ENCODE results near the gene ACAP3.

Gene ACAP3

DNA sequence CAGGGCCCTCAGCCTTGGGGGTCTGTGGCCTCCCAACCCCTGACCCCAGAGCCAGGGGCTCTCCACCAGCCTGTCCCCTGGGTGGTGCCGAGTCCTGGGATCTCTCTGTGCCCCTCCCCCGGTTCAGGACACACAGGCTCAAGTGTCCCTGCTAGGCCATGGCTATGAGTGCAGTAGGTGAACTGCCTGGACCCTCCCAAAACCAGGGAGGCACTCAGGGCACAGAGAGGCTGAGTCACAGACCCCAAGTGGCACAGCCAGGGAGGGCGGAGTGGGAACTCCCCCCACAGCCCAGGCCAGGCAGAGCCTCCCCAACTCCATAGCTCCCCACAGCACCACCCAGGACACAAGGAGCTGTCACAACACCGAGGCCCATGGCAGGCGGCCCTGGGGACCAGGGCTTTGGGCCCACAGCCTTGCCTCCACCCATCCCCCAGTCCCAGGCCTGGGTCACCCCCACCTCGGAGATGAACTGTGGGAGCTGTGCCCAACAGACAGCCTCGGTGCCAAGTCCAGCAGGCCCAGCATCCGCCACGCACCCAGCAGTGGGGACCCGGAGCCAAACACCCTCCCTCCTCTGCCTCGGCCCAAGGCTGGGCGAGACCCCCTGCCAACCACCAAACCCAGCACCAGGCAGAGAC is 38.2 kb upstream of the ACAP3 start:
- TF ChIP-seq, protein P1, sequence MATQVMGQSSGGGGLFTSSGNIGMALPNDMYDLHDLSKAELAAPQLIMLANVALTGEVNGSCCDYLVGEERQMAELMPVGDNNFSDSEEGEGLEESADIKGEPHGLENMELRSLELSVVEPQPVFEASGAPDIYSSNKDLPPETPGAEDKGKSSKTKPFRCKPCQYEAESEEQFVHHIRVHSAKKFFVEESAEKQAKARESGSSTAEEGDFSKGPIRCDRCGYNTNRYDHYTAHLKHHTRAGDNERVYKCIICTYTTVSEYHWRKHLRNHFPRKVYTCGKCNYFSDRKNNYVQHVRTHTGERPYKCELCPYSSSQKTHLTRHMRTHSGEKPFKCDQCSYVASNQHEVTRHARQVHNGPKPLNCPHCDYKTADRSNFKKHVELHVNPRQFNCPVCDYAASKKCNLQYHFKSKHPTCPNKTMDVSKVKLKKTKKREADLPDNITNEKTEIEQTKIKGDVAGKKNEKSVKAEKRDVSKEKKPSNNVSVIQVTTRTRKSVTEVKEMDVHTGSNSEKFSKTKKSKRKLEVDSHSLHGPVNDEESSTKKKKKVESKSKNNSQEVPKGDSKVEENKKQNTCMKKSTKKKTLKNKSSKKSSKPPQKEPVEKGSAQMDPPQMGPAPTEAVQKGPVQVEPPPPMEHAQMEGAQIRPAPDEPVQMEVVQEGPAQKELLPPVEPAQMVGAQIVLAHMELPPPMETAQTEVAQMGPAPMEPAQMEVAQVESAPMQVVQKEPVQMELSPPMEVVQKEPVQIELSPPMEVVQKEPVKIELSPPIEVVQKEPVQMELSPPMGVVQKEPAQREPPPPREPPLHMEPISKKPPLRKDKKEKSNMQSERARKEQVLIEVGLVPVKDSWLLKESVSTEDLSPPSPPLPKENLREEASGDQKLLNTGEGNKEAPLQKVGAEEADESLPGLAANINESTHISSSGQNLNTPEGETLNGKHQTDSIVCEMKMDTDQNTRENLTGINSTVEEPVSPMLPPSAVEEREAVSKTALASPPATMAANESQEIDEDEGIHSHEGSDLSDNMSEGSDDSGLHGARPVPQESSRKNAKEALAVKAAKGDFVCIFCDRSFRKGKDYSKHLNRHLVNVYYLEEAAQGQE (IDR thresholded peaks at IDR 0.05; ENCODE audit: low read depth): no peak
- TF ChIP-seq YY1 (IDR thresholded peaks at IDR 0.05; ENCODE audit: low read depth) (no peak), ZBTB7A (IDR thresholded peaks at IDR 0.05; ENCODE audit: low read depth) (no peak), TAF1 (IDR thresholded peaks at IDR 0.05; ENCODE audit: low read depth) (no peak)
- TF ChIP-seq, protein P2, sequence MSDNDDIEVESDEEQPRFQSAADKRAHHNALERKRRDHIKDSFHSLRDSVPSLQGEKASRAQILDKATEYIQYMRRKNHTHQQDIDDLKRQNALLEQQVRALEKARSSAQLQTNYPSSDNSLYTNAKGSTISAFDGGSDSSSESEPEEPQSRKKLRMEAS (IDR thresholded peaks at IDR 0.05): no peak

DNA sequence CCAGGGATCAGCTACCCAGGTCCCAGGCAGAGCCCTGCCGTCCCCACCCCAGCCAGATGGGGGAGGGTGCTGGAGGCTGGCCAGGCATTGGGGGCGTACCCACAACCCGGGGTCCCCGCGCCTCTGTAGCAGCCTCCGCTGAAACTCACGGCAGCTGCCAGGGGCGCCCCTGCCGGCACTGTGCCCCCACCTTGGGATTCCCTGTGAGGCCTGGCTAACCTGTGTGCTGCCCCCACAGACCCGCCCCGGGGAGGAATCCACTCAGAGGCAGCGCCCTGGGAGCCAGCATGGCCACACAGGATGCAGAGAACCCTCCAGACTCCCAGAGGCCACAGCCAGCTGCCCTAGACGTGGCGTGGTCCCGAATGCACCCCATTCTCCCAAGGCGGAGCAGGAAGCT is 37.7 kb upstream of the ACAP3 start:
- TF ChIP-seq EGR1 (IDR thresholded peaks at IDR 0.05): no peak
- 0 out of 2 replicates have a peak, but pooled peaks have one; percentile 19 for TF ChIP-seq ZBTB7A (IDR thresholded peaks at IDR 0.05; ENCODE audit: low read depth)
- TF ChIP-seq TEAD4 (IDR thresholded peaks at IDR 0.05): no peak
- no peak for TF ChIP-seq TAF1 (IDR thresholded peaks at IDR 0.05; ENCODE audit: low read depth)

DNA sequence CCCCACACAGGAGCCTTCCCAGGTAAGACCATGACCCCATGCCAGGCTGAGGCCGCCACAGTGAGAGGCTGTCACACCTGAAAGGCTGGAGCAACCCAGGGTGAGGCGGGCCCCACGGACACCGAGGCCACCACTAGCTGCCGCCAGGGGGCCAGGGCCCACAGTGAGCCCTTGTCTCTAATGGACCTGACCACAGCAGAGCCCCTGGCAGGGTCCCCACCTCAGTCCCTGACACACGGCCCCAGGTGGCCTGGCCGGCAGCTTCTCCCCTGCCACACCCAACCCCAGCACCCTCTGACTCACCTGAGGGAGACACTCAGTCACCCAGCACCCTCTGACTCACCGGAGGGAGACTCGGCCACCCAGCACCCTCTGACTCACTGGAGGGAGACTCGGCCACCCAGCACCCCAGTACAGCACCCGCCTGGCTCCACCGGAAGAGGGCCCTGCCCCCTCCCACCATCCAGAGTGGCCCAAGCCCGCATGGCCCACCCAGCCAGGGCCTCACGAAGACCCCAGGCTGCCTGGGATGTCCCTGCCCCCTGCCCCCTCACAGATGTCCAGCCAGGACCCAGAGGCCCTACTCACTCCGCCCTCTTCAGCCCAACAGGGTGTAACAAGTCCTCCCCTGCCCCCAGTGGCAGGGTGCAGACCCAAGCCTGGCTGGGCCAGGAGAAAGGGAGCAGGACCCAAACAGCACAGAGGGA is 37.1 kb upstream of the ACAP3 start:
- TF ChIP-seq TCF12 (IDR thresholded peaks at IDR 0.05; ENCODE audit: low read depth) (peak; percentile 64), ZBTB7A (IDR thresholded peaks at IDR 0.05; ENCODE audit: low read depth) (peak; percentile 68)
- TF ChIP-seq, protein P2 (IDR thresholded peaks at IDR 0.05): no peak
- TF ChIP-seq, protein P3, sequence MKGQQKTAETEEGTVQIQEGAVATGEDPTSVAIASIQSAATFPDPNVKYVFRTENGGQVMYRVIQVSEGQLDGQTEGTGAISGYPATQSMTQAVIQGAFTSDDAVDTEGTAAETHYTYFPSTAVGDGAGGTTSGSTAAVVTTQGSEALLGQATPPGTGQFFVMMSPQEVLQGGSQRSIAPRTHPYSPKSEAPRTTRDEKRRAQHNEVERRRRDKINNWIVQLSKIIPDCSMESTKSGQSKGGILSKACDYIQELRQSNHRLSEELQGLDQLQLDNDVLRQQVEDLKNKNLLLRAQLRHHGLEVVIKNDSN (IDR thresholded peaks at IDR 0.05): no peak
- TF ChIP-seq, protein P1 (IDR thresholded peaks at IDR 0.05; ENCODE audit: low read depth): no peak

DNA sequence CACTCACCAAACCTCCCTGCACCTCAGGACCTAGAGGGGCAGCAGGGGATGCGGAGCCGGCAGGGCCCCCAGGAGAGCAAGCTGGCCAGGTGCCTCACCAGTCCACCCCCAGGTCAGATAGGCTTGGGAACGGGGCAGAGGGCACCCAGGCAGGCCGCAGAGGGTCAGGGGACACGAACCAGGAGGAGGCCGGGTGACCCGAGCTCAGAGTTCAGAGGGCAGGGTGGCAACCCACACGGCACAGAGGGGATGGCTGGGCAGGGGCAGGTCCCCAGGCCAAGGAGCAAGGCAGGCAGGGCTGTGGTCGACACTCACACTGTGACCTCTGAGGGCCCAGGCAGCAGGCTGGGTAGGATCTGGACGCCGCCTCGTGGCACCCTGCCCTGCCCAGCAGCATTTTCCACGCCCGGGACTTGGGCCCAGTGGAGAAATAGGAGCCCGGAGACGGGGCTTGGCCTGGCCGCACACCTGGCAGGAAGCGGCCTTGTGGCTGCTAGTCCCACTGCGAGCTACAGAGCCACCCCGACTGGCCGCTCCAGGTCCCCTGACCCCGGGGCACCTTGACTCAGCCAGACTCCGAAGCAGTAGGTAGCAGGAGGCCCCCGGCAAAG is 36.2 kb upstream of the ACAP3 start:
- TF ChIP-seq, protein P2 (IDR thresholded peaks at IDR 0.05): no peak
- TF ChIP-seq TAF1 (IDR thresholded peaks at IDR 0.05; ENCODE audit: low read depth): no peak
- no peak for TF ChIP-seq YY1 (IDR thresholded peaks at IDR 0.05; ENCODE audit: low read depth)
- no peak for TF ChIP-seq TCF12 (IDR thresholded peaks at IDR 0.05; ENCODE audit: low read depth)
- TF ChIP-seq CEBPB (IDR thresholded peaks at IDR 0.05): no peak
- TF ChIP-seq, protein P3 (IDR thresholded peaks at IDR 0.05): no peak
- no peak for TF ChIP-seq EGR1 (IDR thresholded peaks at IDR 0.05)
- no peak for TF ChIP-seq CREB1 (IDR thresholded peaks at IDR 0.05; ENCODE audit: low read depth)
- no peak for TF ChIP-seq NFIC (IDR thresholded peaks at IDR 0.05)
- no peak for TF ChIP-seq TEAD4 (IDR thresholded peaks at IDR 0.05)
- TF ChIP-seq FOXM1 (IDR thresholded peaks at IDR 0.05; ENCODE audit: borderline replicate concordance, low read depth): no peak
- no peak for TF ChIP-seq ZBTB7A (IDR thresholded peaks at IDR 0.05; ENCODE audit: low read depth)

DNA sequence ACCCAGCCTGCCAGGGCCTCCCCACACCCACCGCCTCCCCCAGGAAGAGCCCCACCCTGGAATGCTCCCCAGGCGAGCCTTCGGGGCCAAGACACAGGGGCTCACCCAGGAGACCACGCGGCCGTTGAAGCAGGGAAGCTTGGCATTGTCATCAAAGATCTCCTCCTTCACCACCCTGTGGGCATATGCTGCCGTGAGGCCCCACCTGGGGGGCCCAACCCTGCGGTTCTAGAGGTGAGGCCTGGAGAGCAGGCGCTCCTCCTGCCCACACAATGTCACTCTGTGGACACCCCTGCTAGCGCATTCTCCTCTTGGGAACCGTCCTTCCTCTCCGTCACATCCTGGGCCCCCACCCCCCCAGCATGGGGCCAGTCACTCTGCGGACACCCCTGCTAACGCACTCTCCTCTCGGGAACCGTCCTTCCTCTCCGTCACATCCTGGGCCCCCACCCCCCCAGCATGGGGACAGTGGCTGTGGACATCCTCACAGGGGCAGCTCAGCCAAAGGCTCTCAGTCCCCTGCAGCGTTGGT is 34.9 kb upstream of the ACAP3 start:
- TF ChIP-seq ZBTB7A (IDR thresholded peaks at IDR 0.05; ENCODE audit: low read depth) (no peak), CREB1 (IDR thresholded peaks at IDR 0.05; ENCODE audit: low read depth) (no peak), FOXM1 (IDR thresholded peaks at IDR 0.05; ENCODE audit: borderline replicate concordance, low read depth) (no peak)
- TF ChIP-seq, protein P1 (IDR thresholded peaks at IDR 0.05; ENCODE audit: low read depth): no peak

Measured in Ishikawa (cell line).